HCT116 (cell line): ENCODE data around the gene MBD3L3. TPM values are rescaled to one million over a fixed set of nuclear protein-coding genes. Genes with fewer than 3 reads are reported as not detected.

ENCODE experiments used
- ATAC-seq: fragments of 200-7000 bp; cut with Tn5 transposase; 2 replicates; pipeline ENCODE4 v1.9.1; 2020; ENCODE audit warnings: mild to moderate bottlenecking, moderate library complexity
- BruUV-seq: library from RNA; stranded (reverse); fragments of 400-500 nt; replicated peaks from 2 replicates; lab custom pipeline; 2021; lab: Mats Ljungman, UMichigan
- CTCF ChIA-PET: fragments of 300-600 bp; sonication (Branson Sonifier 250); formaldehyde crosslinking; loops from one replicate; lab custom pipeline; 2021; ENCODE audit warnings: antibody characterized with exemption; lab: Charles Lee
- POLR2A ChIA-PET: fragments of 300-600, 350-600 bp; sonication (Branson Sonifier 250); formaldehyde crosslinking; loops from one replicate; lab custom pipeline; 2021; ENCODE audit warnings: antibody characterized with exemption; lab: Charles Lee
- RAD21 ChIA-PET, 2 experiments: fragments of 300-600 bp; sonication (Branson Sonifier 250); formaldehyde crosslinking; loops; one replicate each; lab custom pipeline; 2023; ENCODE audit warnings: low total read pairs in 2 of 2; ENCODE audit not compliant: uncharacterized antibody in 2 of 2, unreplicated experiment in 2 of 2, low non-redundant PET in 1 of 2; lab: Charles Lee
- DNase-seq: peaks from one replicate; pipeline ENCODE4 v3.0.0-alpha.2; 2010; ENCODE audit warnings: low read depth, low spot score
- H2AFZ ChIP-seq: fragments of 200-600 bp; shearing (Covaris generic), sonication (generic); 2 replicates; pipeline ENCODE4 v1.6.1; 2017; ENCODE audit warnings: low read depth, mixed run types, mixed read lengths, antibody characterized with exemption, low read length; ENCODE audit not compliant: poor library complexity, severe bottlenecking
- H3K27ac ChIP-seq: 2 replicates; pipeline ENCODE4 v1.5.1; 2012; ENCODE audit warnings: low read depth, low read length
- H3K27me3 ChIP-seq: fragments of 200-600 bp; sonication (generic); 2 replicates; pipeline ENCODE4 v1.6.1; 2016; ENCODE audit warnings: mixed run types, low read length, mixed read lengths; ENCODE audit not compliant: insufficient read depth
- H3K36me3 ChIP-seq, 2 experiments: fragments of 200-500 bp in 1 of 2; fragments of 200-600 bp in 1 of 2; sonication (Bioruptor generic) in 1 of 2; sonication (generic) in 1 of 2; 2 replicates each; pipeline versions ENCODE4 v1.5.1 to v1.6.1; 2014 to 2016; ENCODE audit warnings: low read length in 2 of 2, inconsistent platforms in 1 of 2, mixed read lengths in 1 of 2, mixed run types in 1 of 2; ENCODE audit not compliant: insufficient read depth in 2 of 2, control insufficient read depth in 1 of 2
- H3K4me1 ChIP-seq, 2 experiments: fragments of 200-600 bp in 1 of 2; sonication (generic) in 1 of 2; 2 replicates each; pipeline versions ENCODE4 v1.5.1 to v1.6.1; 2012 to 2017; ENCODE audit warnings: low read length in 2 of 2, inconsistent platforms in 1 of 2, mild to moderate bottlenecking in 1 of 2, mixed read lengths in 1 of 2, mixed run types in 1 of 2, moderate library complexity in 1 of 2; ENCODE audit not compliant: insufficient read depth in 2 of 2, control insufficient read depth in 1 of 2
- H3K4me2 ChIP-seq: fragments of 200-600 bp; sonication (generic); 2 replicates; pipeline ENCODE4 v1.6.1; 2017; ENCODE audit warnings: mixed run types, low read length, mixed read lengths
- H3K4me3 ChIP-seq, 2 experiments: fragments of 200-600 bp in 1 of 2; sonication (generic) in 1 of 2; replicated peaks in 1 of 2; 2 replicates each; pipeline ENCODE4 v1.5.1; 2011 to 2016; ENCODE audit warnings: low read length in 2 of 2, control low read depth in 1 of 2, low read depth in 1 of 2, mild to moderate bottlenecking in 1 of 2, mixed read lengths in 1 of 2, mixed run types in 1 of 2
- H3K79me2 ChIP-seq: fragments of 200-600 bp; sonication (generic); 2 replicates; pipeline ENCODE4 v1.6.1; 2017; ENCODE audit warnings: mild to moderate bottlenecking, mixed run types, low read length, moderate library complexity, mixed read lengths; ENCODE audit not compliant: insufficient read depth
- H3K9ac ChIP-seq: fragments of 200-600 bp; sonication (generic); 2 replicates; pipeline ENCODE4 v1.6.1; 2016; ENCODE audit warnings: low read length, mixed read lengths
- H3K9me2 ChIP-seq: fragments of 200-600 bp; sonication (generic), shearing (Covaris generic); 2 replicates; pipeline ENCODE4 v1.6.1; 2017; ENCODE audit warnings: mixed run types, mild to moderate bottlenecking, moderate library complexity; ENCODE audit not compliant: insufficient read depth
- H3K9me3 ChIP-seq, 2 experiments: fragments of 200-500 bp in 1 of 2; fragments of 200-600 bp in 1 of 2; sonication (Bioruptor generic) in 1 of 2; sonication (generic) in 1 of 2; 2 replicates each; pipeline ENCODE4 v1.6.1; 2014 to 2017; ENCODE audit warnings: low read length in 2 of 2, mixed read lengths in 2 of 2, inconsistent platforms in 1 of 2, low read depth in 1 of 2, mild to moderate bottlenecking in 1 of 2, mixed run types in 1 of 2, moderate library complexity in 1 of 2; ENCODE audit not compliant: control insufficient read depth in 1 of 2, insufficient read depth in 1 of 2
- H4K20me1 ChIP-seq: fragments of 200-600 bp; sonication (generic), shearing (Covaris generic); 2 replicates; pipeline ENCODE4 v1.6.1; 2017; ENCODE audit warnings: mixed run types, mild to moderate bottlenecking, moderate library complexity; ENCODE audit not compliant: insufficient read depth
- CBX3 ChIP-seq: IDR thresholded peaks from 2 replicates; pipeline ENCODE4 v1.6.1; 2012; ENCODE audit warnings: low read depth
- EGR1 ChIP-seq: IDR thresholded peaks from 2 replicates; pipeline ENCODE4 v1.6.1; 2012; ENCODE audit warnings: low read depth
- ELF1 ChIP-seq: IDR thresholded peaks from 2 replicates; pipeline ENCODE4 v1.6.1; 2012; ENCODE audit warnings: low read depth, borderline replicate concordance
- EZH2 ChIP-seq: fragments of 200-600 bp; sonication (generic); IDR thresholded peaks from 2 replicates; pipeline ENCODE4 v1.6.1; 2017; ENCODE audit warnings: antibody characterized with exemption, mixed run types
- FOSL1 ChIP-seq: IDR thresholded peaks from 2 replicates; pipeline ENCODE4 v1.6.1; 2012; ENCODE audit warnings: low read depth
- POLR2A ChIP-seq: IDR thresholded peaks from 2 replicates; pipeline ENCODE4 v1.7.0; 2011; ENCODE audit warnings: borderline replicate concordance; ENCODE audit not compliant: insufficient read depth, insufficient read length; ENCODE audit errors: extremely low read depth
- POLR2AphosphoS5 ChIP-seq: IDR thresholded peaks from 2 replicates; pipeline ENCODE4 v1.6.1; 2011; ENCODE audit warnings: mild to moderate bottlenecking, low read depth, low read length, moderate library complexity
- SIN3A ChIP-seq: IDR thresholded peaks from 2 replicates; pipeline ENCODE4 v1.6.1; 2012; ENCODE audit warnings: low read depth
- SP1 ChIP-seq: IDR thresholded peaks from 2 replicates; pipeline ENCODE4 v1.6.1; 2012; ENCODE audit warnings: low read depth
- SRF ChIP-seq: IDR thresholded peaks from 2 replicates; pipeline ENCODE4 v1.6.1; 2012; ENCODE audit warnings: low read depth
- TCF7L2 ChIP-seq: IDR thresholded peaks from 2 replicates; pipeline ENCODE4 v1.7.0; 2011; ENCODE audit warnings: borderline replicate concordance, inconsistent platforms; ENCODE audit not compliant: insufficient read depth, insufficient read length; ENCODE audit errors: extremely low read depth
- YY1 ChIP-seq: IDR thresholded peaks from 2 replicates; pipeline ENCODE4 v1.6.1; 2011; ENCODE audit warnings: low read length, low read depth, moderate library complexity, mild to moderate bottlenecking; ENCODE audit not compliant: insufficient replicate concordance; ENCODE audit errors: extremely low read depth
- ZFX ChIP-seq: fragments of 450-650 bp; IDR thresholded peaks from 2 replicates; pipeline ENCODE4 v1.6.1; 2017
- ZNF274 ChIP-seq: fragments of 200-500 bp; sonication (Bioruptor generic); IDR thresholded peaks from 2 replicates; pipeline ENCODE4 v1.6.1; 2014; ENCODE audit warnings: mild to moderate bottlenecking, low read depth, low read length, inconsistent platforms
- intact Hi-C: fragments of 100-400 bp; cut with micrococcal nuclease; formaldehyde crosslinking; loops from 2 replicates; pipeline ENCODE4 v1.10.0; 2022
- total RNA-seq: library from RNA; stranded (reverse); gene quantifications from one replicate; pipeline ENCODE4 v1.2.1, GENCODE V29; 2021; ENCODE audit not compliant: unreplicated experiment
- TF ChIP-seq, protein P1 (sequence below): IDR thresholded peaks from 2 replicates; pipeline ENCODE4 v1.6.1; 2012
- TF ChIP-seq, protein P2 (sequence below): IDR thresholded peaks from 2 replicates; pipeline ENCODE4 v1.6.1; 2012
- TF ChIP-seq, protein P3 (sequence below): IDR thresholded peaks from 2 replicates; pipeline ENCODE4 v1.6.1; 2011; ENCODE audit warnings: mild to moderate bottlenecking, low read length, moderate library complexity; ENCODE audit not compliant: insufficient replicate concordance; ENCODE audit errors: extremely low read depth
- TF ChIP-seq, protein P4 (sequence below), 3 experiments: fragments of 200-600 bp in 1 of 3; sonication (generic) in 1 of 3; IDR thresholded peaks in 2 of 3; conservative IDR thresholded peaks in 1 of 3; 2 replicates each; pipeline ENCODE4 v1.5.1; 2012 to 2017; ENCODE audit warnings: low read depth in 2 of 3, low read length in 2 of 3, antibody characterized with exemption in 1 of 3, borderline replicate concordance in 1 of 3, control low read depth in 1 of 3, mild to moderate bottlenecking in 1 of 3, mixed read lengths in 1 of 3, mixed run types in 1 of 3, moderate library complexity in 1 of 3; ENCODE audit not compliant: insufficient read depth in 1 of 3
- TF ChIP-seq, protein P5 (sequence below): IDR thresholded peaks from 2 replicates; pipeline ENCODE4 v1.6.1; 2012; ENCODE audit warnings: low read depth

Gene MBD3L3
- total RNA-seq, 1 experiment from 2014 or later = not detected

DNA sequence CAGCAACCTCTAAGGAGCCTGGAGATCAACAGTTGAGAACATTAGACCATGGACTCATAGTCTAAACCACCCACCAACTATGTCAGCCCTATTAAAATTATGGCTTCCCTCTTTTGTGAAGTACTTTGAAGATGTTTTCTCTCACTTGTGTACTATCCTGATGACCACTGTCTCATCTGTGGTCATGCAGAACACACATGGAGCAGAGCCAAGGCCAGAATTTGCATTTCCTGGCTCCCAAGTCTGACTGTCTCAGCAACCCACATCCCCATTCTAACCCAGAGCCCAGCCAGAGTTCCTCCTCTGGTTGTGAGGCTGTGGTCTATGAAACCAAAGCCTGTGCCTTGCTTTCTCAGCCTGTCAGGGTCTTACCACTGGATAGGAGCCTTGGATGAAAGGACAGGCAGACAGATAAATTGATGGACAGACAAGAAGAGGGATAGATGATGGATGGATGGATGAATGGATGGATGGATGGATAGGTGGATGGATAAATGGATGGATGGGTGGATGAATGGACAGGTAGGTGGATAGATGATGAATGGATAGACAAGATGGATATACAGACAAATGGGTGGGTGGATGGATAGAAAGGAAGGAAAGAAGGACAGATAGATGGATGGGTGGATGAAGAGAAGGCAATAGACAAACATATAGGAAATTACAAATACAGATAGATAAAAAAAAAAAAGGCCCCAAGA, 46.4 kb upstream of the MBD3L3 start:
- no peaks in the 10 kb centered on the region for H4K20me1 ChIP-seq

More for the DNA sequence above, 46.4 kb upstream of the MBD3L3 start:
- ChIA-PET CTCF (no interaction called here), POLR2A (no interaction called here), RAD21 (no interaction called here)
- Histone ChIP-seq H3K27ac (no peak overlapping the region), H2AFZ (no peak overlapping the region), H3K4me3 (no peak overlapping the region), H3K79me2 (no peaks in the 10 kb centered on the region), H3K9ac (no peak overlapping the region), H3K36me3 (no peaks in the 10 kb centered on the region), H3K27me3 (no peaks in the 10 kb centered on the region), H3K9me2 (no peaks in the 10 kb centered on the region), H3K4me1 (peaks cover under 1% of the 10 kb centered on the region in 2 experiments; a peak in 3 of 4 replicates), H3K4me2 (no peak overlapping the region), H3K9me3 (no peaks in the 10 kb centered on the region)
- DNase-seq = no peak
- BruUV-seq = no TSS peak
- intact Hi-C loops = no loop called here
- no peak for ATAC-seq
- TF ChIP-seq POLR2A (no peak), TCF7L2 (no peak), YY1 (no peak), SIN3A (no peak), ZNF274 (no peak), CBX3 (no peak), EGR1 (no peak), ZFX (no peak), SP1 (no peak), POLR2AphosphoS5 (no peak), ELF1 (no peak), SRF (no peak), FOSL1 (no peak), EZH2 (no peak)
- TF ChIP-seq, protein P1, sequence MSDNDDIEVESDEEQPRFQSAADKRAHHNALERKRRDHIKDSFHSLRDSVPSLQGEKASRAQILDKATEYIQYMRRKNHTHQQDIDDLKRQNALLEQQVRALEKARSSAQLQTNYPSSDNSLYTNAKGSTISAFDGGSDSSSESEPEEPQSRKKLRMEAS = no peak
- TF ChIP-seq, protein P2, sequence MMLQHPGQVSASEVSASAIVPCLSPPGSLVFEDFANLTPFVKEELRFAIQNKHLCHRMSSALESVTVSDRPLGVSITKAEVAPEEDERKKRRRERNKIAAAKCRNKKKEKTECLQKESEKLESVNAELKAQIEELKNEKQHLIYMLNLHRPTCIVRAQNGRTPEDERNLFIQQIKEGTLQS = no peak
- TF ChIP-seq, protein P3, sequence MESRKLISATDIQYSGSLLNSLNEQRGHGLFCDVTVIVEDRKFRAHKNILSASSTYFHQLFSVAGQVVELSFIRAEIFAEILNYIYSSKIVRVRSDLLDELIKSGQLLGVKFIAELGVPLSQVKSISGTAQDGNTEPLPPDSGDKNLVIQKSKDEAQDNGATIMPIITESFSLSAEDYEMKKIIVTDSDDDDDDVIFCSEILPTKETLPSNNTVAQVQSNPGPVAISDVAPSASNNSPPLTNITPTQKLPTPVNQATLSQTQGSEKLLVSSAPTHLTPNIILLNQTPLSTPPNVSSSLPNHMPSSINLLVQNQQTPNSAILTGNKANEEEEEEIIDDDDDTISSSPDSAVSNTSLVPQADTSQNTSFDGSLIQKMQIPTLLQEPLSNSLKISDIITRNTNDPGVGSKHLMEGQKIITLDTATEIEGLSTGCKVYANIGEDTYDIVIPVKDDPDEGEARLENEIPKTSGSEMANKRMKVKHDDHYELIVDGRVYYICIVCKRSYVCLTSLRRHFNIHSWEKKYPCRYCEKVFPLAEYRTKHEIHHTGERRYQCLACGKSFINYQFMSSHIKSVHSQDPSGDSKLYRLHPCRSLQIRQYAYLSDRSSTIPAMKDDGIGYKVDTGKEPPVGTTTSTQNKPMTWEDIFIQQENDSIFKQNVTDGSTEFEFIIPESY = no peak
- TF ChIP-seq, protein P4, sequence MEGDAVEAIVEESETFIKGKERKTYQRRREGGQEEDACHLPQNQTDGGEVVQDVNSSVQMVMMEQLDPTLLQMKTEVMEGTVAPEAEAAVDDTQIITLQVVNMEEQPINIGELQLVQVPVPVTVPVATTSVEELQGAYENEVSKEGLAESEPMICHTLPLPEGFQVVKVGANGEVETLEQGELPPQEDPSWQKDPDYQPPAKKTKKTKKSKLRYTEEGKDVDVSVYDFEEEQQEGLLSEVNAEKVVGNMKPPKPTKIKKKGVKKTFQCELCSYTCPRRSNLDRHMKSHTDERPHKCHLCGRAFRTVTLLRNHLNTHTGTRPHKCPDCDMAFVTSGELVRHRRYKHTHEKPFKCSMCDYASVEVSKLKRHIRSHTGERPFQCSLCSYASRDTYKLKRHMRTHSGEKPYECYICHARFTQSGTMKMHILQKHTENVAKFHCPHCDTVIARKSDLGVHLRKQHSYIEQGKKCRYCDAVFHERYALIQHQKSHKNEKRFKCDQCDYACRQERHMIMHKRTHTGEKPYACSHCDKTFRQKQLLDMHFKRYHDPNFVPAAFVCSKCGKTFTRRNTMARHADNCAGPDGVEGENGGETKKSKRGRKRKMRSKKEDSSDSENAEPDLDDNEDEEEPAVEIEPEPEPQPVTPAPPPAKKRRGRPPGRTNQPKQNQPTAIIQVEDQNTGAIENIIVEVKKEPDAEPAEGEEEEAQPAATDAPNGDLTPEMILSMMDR (IDR thresholded peaks at IDR 0.05 in 2 of 3, conservative IDR thresholded peaks at IDR 0.05 in 1 of 3; ENCODE audit: borderline replicate concordance in 1 of 3, insufficient read depth in 1 of 3, low read depth in 2 of 3, low read length in 2 of 3) = no peak
- TF ChIP-seq, protein P5, sequence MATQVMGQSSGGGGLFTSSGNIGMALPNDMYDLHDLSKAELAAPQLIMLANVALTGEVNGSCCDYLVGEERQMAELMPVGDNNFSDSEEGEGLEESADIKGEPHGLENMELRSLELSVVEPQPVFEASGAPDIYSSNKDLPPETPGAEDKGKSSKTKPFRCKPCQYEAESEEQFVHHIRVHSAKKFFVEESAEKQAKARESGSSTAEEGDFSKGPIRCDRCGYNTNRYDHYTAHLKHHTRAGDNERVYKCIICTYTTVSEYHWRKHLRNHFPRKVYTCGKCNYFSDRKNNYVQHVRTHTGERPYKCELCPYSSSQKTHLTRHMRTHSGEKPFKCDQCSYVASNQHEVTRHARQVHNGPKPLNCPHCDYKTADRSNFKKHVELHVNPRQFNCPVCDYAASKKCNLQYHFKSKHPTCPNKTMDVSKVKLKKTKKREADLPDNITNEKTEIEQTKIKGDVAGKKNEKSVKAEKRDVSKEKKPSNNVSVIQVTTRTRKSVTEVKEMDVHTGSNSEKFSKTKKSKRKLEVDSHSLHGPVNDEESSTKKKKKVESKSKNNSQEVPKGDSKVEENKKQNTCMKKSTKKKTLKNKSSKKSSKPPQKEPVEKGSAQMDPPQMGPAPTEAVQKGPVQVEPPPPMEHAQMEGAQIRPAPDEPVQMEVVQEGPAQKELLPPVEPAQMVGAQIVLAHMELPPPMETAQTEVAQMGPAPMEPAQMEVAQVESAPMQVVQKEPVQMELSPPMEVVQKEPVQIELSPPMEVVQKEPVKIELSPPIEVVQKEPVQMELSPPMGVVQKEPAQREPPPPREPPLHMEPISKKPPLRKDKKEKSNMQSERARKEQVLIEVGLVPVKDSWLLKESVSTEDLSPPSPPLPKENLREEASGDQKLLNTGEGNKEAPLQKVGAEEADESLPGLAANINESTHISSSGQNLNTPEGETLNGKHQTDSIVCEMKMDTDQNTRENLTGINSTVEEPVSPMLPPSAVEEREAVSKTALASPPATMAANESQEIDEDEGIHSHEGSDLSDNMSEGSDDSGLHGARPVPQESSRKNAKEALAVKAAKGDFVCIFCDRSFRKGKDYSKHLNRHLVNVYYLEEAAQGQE = no peak
